Aorta (tissue), 5 donors: ENCODE measurements around the gene PUS7L. TPM values are rescaled to one million over a fixed set of nuclear protein-coding genes. Genes with fewer than 3 reads are reported as not detected.
A peak's percentile ranks its signal among the peaks of the same experiment; 100 is the strongest.

Source experiments
- ATAC-seq: fragments of 200-7000 bp; cut with Tn5 transposase; one replicate; pipeline ENCODE4 v1.9.1; 2022; ENCODE audit warnings: moderate library complexity; ENCODE audit not compliant: low FRiP score
- DNase-seq, 2 donors: peaks; one replicate each; pipeline ENCODE4 v3.0.0-alpha.2; 2020
- H3K27ac ChIP-seq, 2 donors: one replicate each; pipeline ENCODE4 v1.5.1; 2013; ENCODE audit warnings: low read length in 2 of 2, mild to moderate bottlenecking in 2 of 2, moderate library complexity in 2 of 2, control low read depth in 1 of 2, inconsistent platforms in 1 of 2, low read depth in 1 of 2
- H3K27me3 ChIP-seq, 2 donors: one replicate each; pipeline ENCODE4 v1.6.1; 2013; ENCODE audit warnings: control low read depth in 1 of 2, low read length in 1 of 2, mild to moderate bottlenecking in 1 of 2, moderate library complexity in 1 of 2; ENCODE audit not compliant: insufficient read depth in 2 of 2, control insufficient read depth in 1 of 2
- H3K36me3 ChIP-seq, 2 donors: one replicate each; pipeline ENCODE4 v1.6.1; 2013; ENCODE audit warnings: control low read depth in 1 of 2, low read length in 1 of 2, mild to moderate bottlenecking in 1 of 2; ENCODE audit not compliant: insufficient read depth in 2 of 2, control insufficient read depth in 1 of 2
- H3K4me1 ChIP-seq, 2 donors: one replicate each; pipeline ENCODE4 v1.6.1; 2013; ENCODE audit warnings: low read length in 2 of 2, control low read depth in 1 of 2, mild to moderate bottlenecking in 1 of 2, moderate library complexity in 1 of 2; ENCODE audit not compliant: insufficient read depth in 2 of 2, control insufficient read depth in 1 of 2
- H3K4me3 ChIP-seq, 2 donors: one replicate each; pipeline ENCODE4 v1.5.1; 2013; ENCODE audit warnings: low read length in 2 of 2, control low read depth in 1 of 2, mild to moderate bottlenecking in 1 of 2
- H3K9me3 ChIP-seq: one replicate; pipeline ENCODE4 v1.6.1; 2013; ENCODE audit warnings: mild to moderate bottlenecking, low read length; ENCODE audit not compliant: control insufficient read depth
- WGBS, 2 donors: extraction: QIAGEN DNeasy Blood & Tissue Kit; methylation state at CpG; one replicate each; pipeline ENCODE4 v1.1.7; 2013; 5-methylcytosine and 5-hydroxymethylcytosine counted together
- intact Hi-C, 2 donors: fragments of 100-400 bp; cut with DNase I; formaldehyde crosslinking; loops; one replicate each; pipeline versions ENCODE4 v1.14.2 to v1.15.0; 2022
- polyA plus RNA-seq, 2 donors: library from polyadenylated mRNA; stranded (reverse); fragments of 200-250 nt; gene quantifications; one replicate each; pipeline ENCODE4 v1.2.3, GENCODE V29; 2013
- total RNA-seq, 2 donors: library from RNA; stranded (reverse); fragmentation: NEBNext Ultra II Directional; extraction: Animal tissue kit (Norgen Biotek cat#: 25700); gene quantifications; one replicate each; pipeline ENCODE4 v1.2.1, GENCODE V29; 2021
- donor health status: healthy with polysubstance abuse.
- donor health status: Bipolar disorder and iron deficiency.
- donor health status: DM: no; HTN: no; CAD: no.
- donor health status: DM: no; HTN: no; CAD: no.
- donor health status: DM: yes; HTN: yes; CAD: no.

PUS7L gene
- total and polyA plus RNA-seq, 4 donors, result 1.9 to 13.7 (median 9.1) TPM

DNA sequence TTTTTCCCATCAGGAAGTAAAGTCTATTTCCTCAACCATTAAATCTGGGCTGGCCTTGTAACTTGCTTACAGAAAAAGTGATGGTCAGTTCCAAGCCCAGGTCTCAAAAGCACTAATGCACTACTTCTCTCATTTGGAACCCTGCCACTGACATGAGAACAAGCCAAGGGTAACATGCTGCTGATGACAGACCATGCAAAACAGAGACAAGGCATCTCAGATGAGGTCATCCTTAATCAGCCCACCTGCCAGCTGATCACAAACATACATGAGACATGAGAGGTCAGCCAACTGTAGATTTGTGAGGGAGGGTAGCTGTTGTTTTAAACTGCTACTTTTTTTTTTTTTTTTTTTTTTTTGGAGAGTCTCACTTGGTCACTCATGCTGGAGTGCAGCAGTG is 31.4 kb upstream of the PUS7L start:
- no peaks in the 10 kb centered on the region for H3K36me3 ChIP-seq
- no peak for ATAC-seq

DNA sequence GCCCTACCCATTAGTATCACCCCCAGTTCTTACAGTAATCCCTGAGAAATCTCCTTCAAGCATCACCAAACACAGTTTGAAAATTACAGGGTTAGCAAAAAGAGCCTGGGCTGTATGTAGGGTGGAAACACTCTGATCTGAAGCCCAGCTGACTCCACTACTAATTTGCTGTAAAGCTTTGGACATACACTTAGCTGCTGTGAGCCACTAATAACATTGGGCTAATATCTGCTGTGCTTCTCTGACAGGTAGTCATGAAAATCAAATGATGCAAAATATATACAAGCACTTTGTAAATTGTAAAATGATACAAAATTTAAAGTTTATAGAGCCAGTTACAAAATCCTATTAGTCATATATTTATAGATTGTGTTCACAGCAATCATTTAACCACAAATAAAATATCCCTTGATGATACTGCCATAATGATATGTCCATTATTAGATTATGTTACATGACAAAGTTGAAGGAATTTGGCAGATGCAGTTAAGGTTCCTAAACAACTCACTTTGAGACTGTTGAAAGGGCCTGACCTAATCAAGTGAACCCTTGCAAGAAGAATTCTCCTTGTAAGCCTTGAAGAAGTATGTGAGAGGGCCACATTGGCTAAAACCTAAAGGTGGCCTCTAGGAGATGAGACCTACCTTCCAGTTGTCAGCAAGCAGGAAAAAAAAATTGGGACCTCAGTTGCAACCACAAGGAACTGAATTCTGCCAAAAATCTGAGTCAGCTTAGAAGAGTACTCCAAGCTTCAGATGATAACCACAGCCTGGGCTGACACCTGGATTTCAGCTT is 28.5 kb upstream of the PUS7L start:
- Histone ChIP-seq H3K27me3 (no peaks in the 10 kb centered on the region), H3K4me1 (no peaks in the 10 kb centered on the region), H3K9me3 (no peaks in the 10 kb centered on the region), H3K36me3 (peaks cover 0 to 2% of the 10 kb centered on the region in 2 donors), H3K4me3 (no peak overlapping the region), H3K27ac (no peak overlapping the region)
- intact Hi-C loops, result no loop called here
- no peak for DNase-seq
- no peak for ATAC-seq

More for the DNA sequence above, 31.4 kb upstream of the PUS7L start:
- no peaks in the 10 kb centered on the region for H3K4me1 ChIP-seq
- H3K4me3 ChIP-seq, result no peak overlapping the region
- no peak for DNase-seq
- intact Hi-C loops, result no loop called here
- no peak overlapping the region for H3K27ac ChIP-seq
- H3K9me3 ChIP-seq, result no peaks in the 10 kb centered on the region
- no peaks in the 10 kb centered on the region for H3K27me3 ChIP-seq

GRCh38 chr12:43776498-43776897 is 17.9 kb upstream of the PUS7L start:
- 49 to 53% methylated on average over 3 of the region's 3 CpGs for WGBS, 2 donors
- no peaks in the 10 kb centered on the region for H3K4me1 ChIP-seq
- no peak overlapping the region for H3K4me3 ChIP-seq
- H3K36me3 ChIP-seq, result peaks cover 0 to 4% of the 10 kb centered on the region in 2 donors
- DNase-seq, result no peak
- intact Hi-C loops, result loop anchor here in 1 of 2 donors (10.0 kb wide), 1 partner anchor 108 kb away; no protein-coding TSS in a partner anchor
- no peak overlapping the region for H3K27ac ChIP-seq
- ATAC-seq, result no peak
- H3K9me3 ChIP-seq, result no peaks in the 10 kb centered on the region
- H3K27me3 ChIP-seq, result no peaks in the 10 kb centered on the region

DNA sequence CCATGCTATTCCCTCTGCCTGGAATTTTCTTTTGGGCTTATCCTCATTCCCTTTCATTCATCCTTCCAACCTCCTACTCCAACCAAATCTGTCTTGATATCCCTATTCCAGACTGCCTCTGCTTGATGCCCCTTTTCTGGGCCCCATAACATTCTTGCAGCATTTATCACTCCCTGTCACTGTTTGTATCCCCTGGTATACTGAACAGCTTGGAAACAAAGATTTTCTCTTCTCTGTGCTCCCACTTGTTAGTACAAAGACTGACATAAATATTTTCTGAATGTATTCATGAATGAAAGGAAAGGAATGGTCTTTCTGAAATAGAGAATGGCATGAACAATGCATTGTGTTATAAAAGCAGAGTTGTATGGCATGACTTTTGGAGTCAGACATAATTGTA is 7.7 kb upstream of the PUS7L start:
- ATAC-seq (no peak), DNase-seq (no peak)
- Histone ChIP-seq H3K27me3 (no peaks in the 10 kb centered on the region), H3K36me3 (peaks cover 0 to 1% of the 10 kb centered on the region in 2 donors), H3K27ac (no peak overlapping the region), H3K4me1 (no peaks in the 10 kb centered on the region), H3K9me3 (no peaks in the 10 kb centered on the region), H3K4me3 (no peak overlapping the region)
- intact Hi-C loops, result no loop called here

- no peak for ATAC-seq
Observed at GRCh38 chr12:43764528-43764927, 5.9 kb upstream of the PUS7L start.

DNA sequence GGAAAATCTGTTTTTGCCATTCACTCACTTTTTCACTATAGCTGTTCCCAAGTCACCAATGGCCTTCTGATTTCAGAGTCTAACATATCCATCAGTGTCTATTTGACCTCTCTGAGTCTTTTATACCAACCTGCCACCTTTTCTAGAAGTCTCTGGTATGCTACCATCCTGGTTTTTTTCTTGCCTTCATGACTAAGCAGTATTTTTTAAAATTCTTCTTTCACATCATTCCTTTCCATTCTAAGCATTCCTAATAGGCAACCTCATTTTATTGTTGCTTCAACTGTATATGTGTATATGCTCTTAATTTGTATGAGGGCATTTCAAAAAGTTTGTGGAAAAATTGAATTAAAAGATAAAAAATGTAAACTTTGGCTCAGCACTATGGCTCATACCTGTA is 5.2 kb upstream of the PUS7L start:
- H3K4me1 ChIP-seq, result peaks cover 6 to 7% of the 10 kb centered on the region in 2 donors
- H3K9me3 ChIP-seq, result no peaks in the 10 kb centered on the region
- ATAC-seq, result no peak
- H3K27me3 ChIP-seq, result no peaks in the 10 kb centered on the region
- no peak for DNase-seq
- no peaks in the 10 kb centered on the region for H3K36me3 ChIP-seq
- H3K27ac ChIP-seq, result no peak overlapping the region
- intact Hi-C loops, result loop anchor here in 1 of 2 donors (5.0 kb wide), 1 partner anchor 44 kb away; the partner anchor contains the start of gene TWF1
- H3K4me3 ChIP-seq, result no peak overlapping the region

More at GRCh38 chr12:43764528-43764927, 5.9 kb upstream of the PUS7L start:
- Histone ChIP-seq H3K4me3 (no peak overlapping the region), H3K27ac (no peak overlapping the region), H3K9me3 (no peaks in the 10 kb centered on the region), H3K36me3 (no peaks in the 10 kb centered on the region), H3K4me1 (peaks cover 6 to 7% of the 10 kb centered on the region in 2 donors), H3K27me3 (no peaks in the 10 kb centered on the region)
- intact Hi-C loops, result loop anchor here in 1 of 2 donors (5.0 kb wide), 1 partner anchor 43 kb away; the partner anchor contains the start of gene TWF1
- DNase-seq, result no peak

DNA sequence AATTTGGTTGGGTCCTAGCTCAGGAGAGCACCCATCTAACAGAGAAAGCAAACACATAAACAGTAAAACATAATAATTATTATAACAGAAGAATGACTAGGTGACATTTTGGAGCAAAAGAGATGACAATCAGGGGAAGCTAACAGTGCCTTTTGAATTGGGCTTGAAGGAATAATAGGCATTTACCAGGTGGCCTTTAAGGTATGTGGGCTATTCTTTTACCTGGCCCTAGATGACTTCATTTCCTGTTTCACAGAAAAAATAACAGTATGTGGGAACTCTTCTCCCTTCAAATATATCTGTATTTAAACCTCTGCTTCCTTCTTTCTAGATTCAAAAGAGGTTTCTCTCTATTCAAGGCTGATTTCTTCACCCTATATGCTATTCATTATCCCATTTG is 4.0 kb upstream of the PUS7L start:
- no peaks in the 10 kb centered on the region for H3K27me3 ChIP-seq
- intact Hi-C loops, result loop anchor here in 1 of 2 donors (5.0 kb wide), 1 partner anchor 45 kb away; the partner anchor contains the start of gene TWF1
- peaks cover 6 to 7% of the 10 kb centered on the region in 2 donors for H3K4me1 ChIP-seq
- no peak overlapping the region for H3K4me3 ChIP-seq
- ATAC-seq (no peak), DNase-seq (no peak)
- H3K9me3 ChIP-seq, result no peaks in the 10 kb centered on the region
- H3K36me3 ChIP-seq, result no peaks in the 10 kb centered on the region
- no peak overlapping the region for H3K27ac ChIP-seq

- Histone ChIP-seq H3K27ac (no peak overlapping the region), H3K4me1 (peaks cover 6 to 7% of the 10 kb centered on the region in 2 donors), H3K36me3 (no peaks in the 10 kb centered on the region), H3K4me3 (no peak overlapping the region), H3K9me3 (no peaks in the 10 kb centered on the region), H3K27me3 (no peaks in the 10 kb centered on the region)
- no peak for ATAC-seq
- DNase-seq, result no peak
- intact Hi-C loops, result loop anchor here in 1 of 2 donors (5.0 kb wide), 1 partner anchor 46 kb away; the partner anchor contains the start of gene TWF1
Observed at GRCh38 chr12:43761500-43761899, 2.9 kb upstream of the PUS7L start.

- WGBS, 2 donors, result 53 to 70% methylated on average over 2 of the region's 2 CpGs
- no peak for DNase-seq
- peak overlapping the region in 1 of 2 donors; percentile 1 for H3K4me3 ChIP-seq
- H3K9me3 ChIP-seq, result no peaks in the 10 kb centered on the region
- H3K27me3 ChIP-seq, result no peaks in the 10 kb centered on the region
- H3K36me3 ChIP-seq, result no peaks in the 10 kb centered on the region
- peaks cover 6 to 7% of the 10 kb centered on the region in 2 donors for H3K4me1 ChIP-seq
- H3K27ac ChIP-seq, result no peak overlapping the region
- no peak for ATAC-seq
- intact Hi-C loops, result loop anchor here in 1 of 2 donors (5.0 kb wide), 1 partner anchor 47 kb away; the partner anchor contains the start of gene TWF1
Observed at GRCh38 chr12:43760396-43760795, 1.8 kb upstream of the PUS7L start.
